ENCODE measurements around the gene MACF1.
A peak's percentile ranks its signal among the peaks of the same experiment; 100 is the strongest.

MACF1 gene

GRCh38 chr1:39269791-39270342 lies 65.4 kb downstream of the MACF1 start:
- no peak for TF ChIP-seq MYC (IDR thresholded peaks at IDR 0.05; ENCODE audit: low read depth, low read length)
- TF ChIP-seq POLR2A (IDR thresholded peaks at IDR 0.05; ENCODE audit: extremely low read depth, insufficient read length) = no peak
- TF ChIP-seq MAX (IDR thresholded peaks at IDR 0.05; ENCODE audit: low read depth, low read length) = no peak
- no peak for TF ChIP-seq CTCF (IDR thresholded peaks at IDR 0.05; ENCODE audit: low read depth, low read length)
- peak; percentile 78 for DNase-seq (ENCODE audit: low read depth)
- no peak overlapping the region for H3K4me3 ChIP-seq (ENCODE audit: low read depth, low read length)

- TF ChIP-seq MAX (IDR thresholded peaks at IDR 0.05; ENCODE audit: low read depth, low read length) (no peak), POLR2A (IDR thresholded peaks at IDR 0.05; ENCODE audit: extremely low read depth, insufficient read length) (no peak), MYC (IDR thresholded peaks at IDR 0.05; ENCODE audit: low read depth, low read length) (no peak), CTCF (IDR thresholded peaks at IDR 0.05; ENCODE audit: low read depth, low read length) (no peak)
- no peak for DNase-seq (ENCODE audit: low read depth)
- H3K4me3 ChIP-seq (ENCODE audit: low read depth, low read length) = no peak overlapping the region
Measured at GRCh38 chr1:39270368-39270767, 65.9 kb downstream of the MACF1 start.

GRCh38 chr1:39272027-39272797 lies 67.7 kb downstream of the MACF1 start:
- no peak for TF ChIP-seq MYC (IDR thresholded peaks at IDR 0.05; ENCODE audit: low read depth, low read length)
- no peak for TF ChIP-seq CTCF (IDR thresholded peaks at IDR 0.05; ENCODE audit: low read depth, low read length)
- no peak for TF ChIP-seq MAX (IDR thresholded peaks at IDR 0.05; ENCODE audit: low read depth, low read length)
- TF ChIP-seq POLR2A (IDR thresholded peaks at IDR 0.05; ENCODE audit: extremely low read depth, insufficient read length) = no peak
- no peak overlapping the region for H3K4me3 ChIP-seq (ENCODE audit: low read depth, low read length)
- no peak for DNase-seq (ENCODE audit: low read depth)

- H3K4me3 ChIP-seq (ENCODE audit: low read depth, low read length) = no peak overlapping the region
- TF ChIP-seq MYC (IDR thresholded peaks at IDR 0.05; ENCODE audit: low read depth, low read length) (no peak), CTCF (IDR thresholded peaks at IDR 0.05; ENCODE audit: low read depth, low read length) (no peak), MAX (IDR thresholded peaks at IDR 0.05; ENCODE audit: low read depth, low read length) (no peak), POLR2A (IDR thresholded peaks at IDR 0.05; ENCODE audit: extremely low read depth, insufficient read length) (no peak)
- DNase-seq (ENCODE audit: low read depth) = no peak
Measured at GRCh38 chr1:39272798-39273469, 68.4 kb downstream of the MACF1 start.

- DNase-seq (ENCODE audit: low read depth) = no peak
- TF ChIP-seq CTCF (IDR thresholded peaks at IDR 0.05; ENCODE audit: low read depth, low read length) (no peak), MYC (IDR thresholded peaks at IDR 0.05; ENCODE audit: low read depth, low read length) (no peak), POLR2A (IDR thresholded peaks at IDR 0.05; ENCODE audit: extremely low read depth, insufficient read length) (no peak)
- no peak overlapping the region for H3K4me3 ChIP-seq (ENCODE audit: low read depth, low read length)
Measured at GRCh38 chr1:39275836-39276507, 71.5 kb downstream of the MACF1 start.

Measured in NB4 (cell line).